Spleen (tissue), 7 donors: ENCODE results near the gene SPN.
"Not testable (repeated sequence)": the region's sequence is repeated elsewhere in the genome, so short reads cannot be mapped to it uniquely, and the experiment has no call there.

Experiments used
- POLR2A ChIP-seq, 3 donors: fragments of 450-650 bp; IDR thresholded peaks; one replicate each; pipeline ENCODE4 v1.5.1; 2017; ENCODE audit warnings: antibody characterized with exemption in 3 of 3, mild to moderate bottlenecking in 1 of 3
- TF ChIP-seq, protein P1 (sequence below), 11 experiments: fragments of 200-600 bp in 7 of 11; fragments of 450-650 bp in 4 of 11; sonication (generic) in 4 of 11; IDR thresholded peaks in 8 of 11; conservative IDR thresholded peaks in 3 of 11; 1 replicate in 7 of 11; 2 replicates in 4 of 11; pipeline versions ENCODE4 v1.4.0 to v1.8.0; 2016 to 2021; ENCODE audit warnings: antibody characterized with exemption in 11 of 11, inconsistent platforms in 4 of 11, mild to moderate bottlenecking in 1 of 11
- donor health status: DM: no; HTN: no; CAD: no; lungs with moderate emphysema.
- donor health status: DM: no; HTN: no; CAD: no.
- donor health status: DM: no; HTN: no; CAD: no.

DNA sequence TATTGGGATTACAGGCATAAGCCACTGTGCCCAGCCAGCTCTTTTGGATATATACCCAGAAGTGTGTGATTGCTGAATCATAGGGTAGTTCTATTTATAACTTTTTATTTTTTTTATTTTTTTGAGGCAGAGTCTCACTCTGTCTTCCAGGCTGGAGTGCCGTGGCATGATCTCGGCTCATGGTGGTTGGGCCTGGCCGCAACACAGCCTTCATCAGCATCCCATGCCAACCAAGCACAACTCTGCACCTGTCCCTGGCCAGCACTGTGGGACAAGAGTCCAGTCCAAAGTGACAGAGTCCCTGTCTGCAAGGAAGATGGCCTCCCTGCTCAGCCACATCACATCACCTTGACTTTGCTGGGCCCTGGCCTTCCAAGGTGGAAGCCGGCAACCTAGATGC, 37.9 kb upstream of the SPN start:
- TF ChIP-seq, protein P1, sequence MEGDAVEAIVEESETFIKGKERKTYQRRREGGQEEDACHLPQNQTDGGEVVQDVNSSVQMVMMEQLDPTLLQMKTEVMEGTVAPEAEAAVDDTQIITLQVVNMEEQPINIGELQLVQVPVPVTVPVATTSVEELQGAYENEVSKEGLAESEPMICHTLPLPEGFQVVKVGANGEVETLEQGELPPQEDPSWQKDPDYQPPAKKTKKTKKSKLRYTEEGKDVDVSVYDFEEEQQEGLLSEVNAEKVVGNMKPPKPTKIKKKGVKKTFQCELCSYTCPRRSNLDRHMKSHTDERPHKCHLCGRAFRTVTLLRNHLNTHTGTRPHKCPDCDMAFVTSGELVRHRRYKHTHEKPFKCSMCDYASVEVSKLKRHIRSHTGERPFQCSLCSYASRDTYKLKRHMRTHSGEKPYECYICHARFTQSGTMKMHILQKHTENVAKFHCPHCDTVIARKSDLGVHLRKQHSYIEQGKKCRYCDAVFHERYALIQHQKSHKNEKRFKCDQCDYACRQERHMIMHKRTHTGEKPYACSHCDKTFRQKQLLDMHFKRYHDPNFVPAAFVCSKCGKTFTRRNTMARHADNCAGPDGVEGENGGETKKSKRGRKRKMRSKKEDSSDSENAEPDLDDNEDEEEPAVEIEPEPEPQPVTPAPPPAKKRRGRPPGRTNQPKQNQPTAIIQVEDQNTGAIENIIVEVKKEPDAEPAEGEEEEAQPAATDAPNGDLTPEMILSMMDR (IDR thresholded peaks at IDR 0.05 in 8 of 11, conservative IDR thresholded peaks at IDR 0.05 in 3 of 11) = not testable (repeated sequence)
- TF ChIP-seq POLR2A (IDR thresholded peaks at IDR 0.05) = not testable (repeated sequence)
